ENCODE results near the gene DEPP1.

The DEPP1 gene

GRCh38 chr10:44933451-44934321 lies 44.9 kb downstream of the DEPP1 start:
- no peak for DNase-seq (ENCODE audit: low read depth in 2 of 2)

DNA sequence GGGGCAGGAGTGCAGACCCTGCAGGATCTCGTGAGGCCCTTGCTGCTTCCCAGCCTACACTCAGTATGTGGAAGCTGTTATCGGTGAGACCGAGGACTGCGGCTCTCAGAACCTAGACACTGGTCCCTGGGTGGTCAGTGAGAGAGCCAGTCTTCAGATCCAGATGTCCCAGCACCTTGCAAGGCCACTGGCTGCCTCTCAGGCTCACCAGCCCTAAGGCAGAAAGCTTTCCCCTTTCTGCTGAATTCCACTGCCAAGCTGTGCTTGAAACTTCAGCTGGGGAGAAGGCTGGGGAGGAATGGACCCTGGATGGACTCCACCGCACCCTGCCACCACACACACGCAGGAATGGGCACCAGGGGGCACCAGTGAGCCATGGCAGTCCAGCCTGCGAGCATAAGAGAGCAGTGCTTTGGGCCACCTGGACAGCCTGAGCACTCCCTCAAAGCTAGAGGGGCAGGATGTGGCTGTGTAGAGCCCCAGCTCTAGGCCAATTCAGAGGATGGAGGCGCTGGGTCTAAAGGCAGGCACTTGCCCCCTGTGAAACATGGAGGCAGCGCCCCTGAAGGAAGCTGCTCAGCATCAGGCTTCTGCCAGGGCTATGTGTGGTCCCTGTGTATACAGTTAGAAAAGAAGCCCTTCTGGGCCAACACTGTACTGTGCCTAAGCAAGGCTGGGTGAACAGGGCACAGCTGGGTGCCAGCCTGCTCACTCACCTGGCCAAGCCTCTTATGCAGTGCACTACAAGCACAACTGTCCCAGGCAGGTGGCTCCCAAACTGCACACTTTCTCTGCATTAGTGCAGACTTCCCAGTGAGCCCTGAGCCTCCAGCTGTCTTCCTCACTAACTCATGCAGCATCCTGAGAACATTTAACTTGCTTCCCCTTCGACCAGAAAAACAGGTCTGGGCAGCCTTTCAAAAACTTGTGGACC lies 45.8 kb downstream of the DEPP1 start:
- peak; percentile 67 to 69 for DNase-seq (ENCODE audit: low read depth in 2 of 2)

DNA sequence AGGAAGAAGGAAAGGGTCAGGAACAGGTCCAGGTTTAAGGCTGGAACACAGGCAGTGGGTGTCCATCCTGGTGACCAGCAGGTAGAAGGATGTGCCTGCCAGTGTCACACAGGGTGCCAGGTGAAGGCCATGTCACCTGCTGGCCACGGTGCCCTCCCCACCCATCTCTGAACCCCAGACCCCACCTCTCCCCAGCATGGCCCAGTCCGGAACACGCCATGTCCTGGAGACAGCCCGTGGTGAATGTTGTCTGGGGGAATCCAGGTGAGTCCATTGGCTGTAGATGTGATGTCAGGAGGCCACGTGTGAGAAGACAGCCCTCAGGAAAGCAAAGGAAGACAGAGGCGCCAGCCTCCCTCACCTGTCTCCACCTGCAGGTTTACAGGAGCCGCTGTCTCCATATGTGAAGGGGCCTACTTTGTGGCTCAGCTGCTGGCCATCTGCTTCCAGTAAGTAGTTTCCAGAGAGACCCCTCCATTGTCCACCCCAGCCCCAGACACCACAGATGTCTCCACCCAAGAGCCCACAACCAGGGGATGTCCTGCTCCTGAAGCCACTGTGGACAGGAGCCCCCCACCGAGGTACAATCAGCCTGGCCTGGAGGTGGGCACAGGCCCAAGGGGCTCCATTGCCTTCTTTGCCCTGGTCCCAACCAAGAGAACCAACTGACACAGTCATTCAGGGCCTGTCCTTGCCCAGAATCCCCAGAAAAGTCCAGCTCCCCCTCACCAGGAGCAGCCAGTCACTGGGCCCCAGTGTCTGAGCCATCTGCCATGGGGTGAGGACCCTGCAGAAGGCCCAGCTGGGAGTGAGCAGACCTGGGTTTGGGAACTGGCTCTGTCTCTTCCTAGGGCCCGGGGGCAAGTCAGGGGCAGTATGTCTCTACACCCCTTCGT lies 46.7 kb downstream of the DEPP1 start:
- no peak for DNase-seq (ENCODE audit: low read depth in 2 of 2)

- DNase-seq (ENCODE audit: low read depth in 2 of 2), result no peak
Observed at GRCh38 chr10:44930904-44931620, 47.5 kb downstream of the DEPP1 start.

- no peak for DNase-seq (ENCODE audit: low read depth in 2 of 2)
Observed at GRCh38 chr10:44929356-44930255, 49.0 kb downstream of the DEPP1 start.

- no peak for DNase-seq (ENCODE audit: low read depth in 2 of 2)
Observed at GRCh38 chr10:44928462-44928861, 50.1 kb downstream of the DEPP1 start.

DNA sequence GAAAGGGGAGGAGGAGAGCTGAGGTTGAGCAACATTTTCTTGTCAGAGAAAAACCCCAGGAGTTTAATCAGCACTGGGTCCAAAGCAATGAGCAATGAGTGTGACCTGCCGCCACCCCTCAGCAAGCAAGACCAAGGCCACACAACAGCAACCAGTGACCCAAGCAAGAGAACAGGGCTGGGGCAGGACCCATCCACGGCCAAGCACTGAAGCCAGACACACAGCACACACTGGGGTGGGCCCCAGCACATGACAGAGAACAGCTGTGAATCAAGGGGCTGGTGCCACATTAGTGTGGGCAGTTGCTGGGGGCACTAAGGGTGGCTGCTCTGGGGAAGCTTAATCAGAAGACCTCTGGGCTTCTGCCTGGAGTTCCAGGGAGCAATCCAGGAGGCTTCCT lies 51.3 kb downstream of the DEPP1 start:
- DNase-seq (ENCODE audit: low read depth in 2 of 2), result no peak

GRCh38 chr10:44926751-44927351 lies 51.8 kb downstream of the DEPP1 start:
- DNase-seq (ENCODE audit: low read depth in 2 of 2), result no peak
